Measurements from ENCODE around the gene RALB. TPM values are rescaled to one million over a fixed set of nuclear protein-coding genes. Genes with fewer than 3 reads are reported as not detected.

The RALB gene
- total RNA-seq, 6 donors from 2014 or later, result 23.0 to 85.8 (median 46.5) TPM

DNA sequence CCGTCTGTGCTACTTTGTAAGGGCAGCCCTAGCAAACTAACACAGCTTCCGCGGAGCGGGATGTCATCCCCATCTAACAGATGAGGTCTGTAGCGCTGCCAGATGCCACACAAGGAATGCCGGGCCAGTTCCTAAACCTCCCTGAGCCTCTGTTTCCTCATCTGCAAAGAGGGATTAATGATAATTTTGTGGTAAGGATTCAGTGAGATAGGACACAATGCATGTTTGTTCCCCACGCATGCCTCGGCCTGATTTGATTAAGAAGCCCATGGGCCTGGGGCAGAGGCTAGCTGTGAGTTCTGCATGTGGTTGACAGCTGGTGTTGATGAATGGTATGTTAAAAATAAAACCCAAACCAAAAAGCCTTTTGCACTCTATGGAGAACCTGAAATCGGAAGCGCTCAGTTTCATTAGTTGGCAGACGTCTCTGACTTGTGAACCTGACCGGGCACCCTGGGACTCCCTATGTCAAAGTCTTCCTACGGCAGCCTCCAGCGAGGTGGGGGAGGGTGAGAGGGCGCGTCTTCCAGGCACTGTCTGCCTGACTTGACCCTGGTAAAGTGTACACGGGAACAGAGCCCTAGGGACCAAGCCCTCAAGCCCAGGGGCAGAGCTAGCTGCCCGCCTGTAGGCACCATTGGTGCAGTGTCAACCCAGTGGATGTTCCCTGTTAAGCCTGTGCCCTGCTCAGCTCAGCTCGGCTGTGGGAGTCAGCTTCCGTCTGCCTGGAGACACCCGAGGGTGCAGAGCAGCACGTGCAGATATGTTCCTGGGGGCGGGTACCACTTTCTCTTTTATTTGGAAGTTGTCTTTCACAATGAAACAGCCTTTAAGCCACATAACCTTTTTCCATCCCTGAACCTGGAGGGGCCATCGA lies 78.5 kb downstream of the RALB start:
- 75 to 89% methylated on average over 15 to 24 of the region's 24 CpGs for WGBS, 2 donors

DNA sequence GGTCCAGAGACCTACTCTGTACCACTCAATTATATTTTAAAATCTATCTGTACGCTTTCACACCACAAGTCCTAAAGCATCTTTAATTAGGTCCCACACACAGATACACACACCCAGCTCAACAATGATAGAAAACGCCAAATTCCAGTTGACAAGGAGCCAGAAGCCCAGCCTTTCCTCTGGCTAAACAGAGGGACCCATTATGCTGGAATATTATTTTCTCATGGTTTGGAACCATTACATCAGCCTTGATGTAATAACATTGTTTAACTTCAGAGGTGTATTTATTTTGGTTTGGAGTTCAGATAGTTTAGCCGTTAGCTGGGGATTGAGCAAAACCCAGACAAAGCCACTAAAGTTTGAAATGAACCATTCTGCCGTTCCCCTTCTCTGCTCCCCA lies 79.3 kb downstream of the RALB start:
- no peak for ATAC-seq (ENCODE audit: low FRiP score in 2 of 2)
- H3K4me1 ChIP-seq, result no peaks in the 10 kb centered on the region
- no peak overlapping the region for H3K4me3 ChIP-seq
- 75 to 87% methylated on average over 4 of the region's 4 CpGs for WGBS, 2 donors
- H3K36me3 ChIP-seq, result no peaks in the 10 kb centered on the region
- DNase-seq, result no peak
- H3K9me3 ChIP-seq, result no peaks in the 10 kb centered on the region
- H3K27me3 ChIP-seq, result no peaks in the 10 kb centered on the region
- no peak overlapping the region for H3K27ac ChIP-seq
- no peak for TF ChIP-seq POLR2A (IDR thresholded peaks at IDR 0.05)
- no peak for TF ChIP-seq EP300 (IDR thresholded peaks at IDR 0.05)
- no peak for TF ChIP-seq POLR2AphosphoS5 (IDR thresholded peaks at IDR 0.05)
- TF ChIP-seq, protein P1, sequence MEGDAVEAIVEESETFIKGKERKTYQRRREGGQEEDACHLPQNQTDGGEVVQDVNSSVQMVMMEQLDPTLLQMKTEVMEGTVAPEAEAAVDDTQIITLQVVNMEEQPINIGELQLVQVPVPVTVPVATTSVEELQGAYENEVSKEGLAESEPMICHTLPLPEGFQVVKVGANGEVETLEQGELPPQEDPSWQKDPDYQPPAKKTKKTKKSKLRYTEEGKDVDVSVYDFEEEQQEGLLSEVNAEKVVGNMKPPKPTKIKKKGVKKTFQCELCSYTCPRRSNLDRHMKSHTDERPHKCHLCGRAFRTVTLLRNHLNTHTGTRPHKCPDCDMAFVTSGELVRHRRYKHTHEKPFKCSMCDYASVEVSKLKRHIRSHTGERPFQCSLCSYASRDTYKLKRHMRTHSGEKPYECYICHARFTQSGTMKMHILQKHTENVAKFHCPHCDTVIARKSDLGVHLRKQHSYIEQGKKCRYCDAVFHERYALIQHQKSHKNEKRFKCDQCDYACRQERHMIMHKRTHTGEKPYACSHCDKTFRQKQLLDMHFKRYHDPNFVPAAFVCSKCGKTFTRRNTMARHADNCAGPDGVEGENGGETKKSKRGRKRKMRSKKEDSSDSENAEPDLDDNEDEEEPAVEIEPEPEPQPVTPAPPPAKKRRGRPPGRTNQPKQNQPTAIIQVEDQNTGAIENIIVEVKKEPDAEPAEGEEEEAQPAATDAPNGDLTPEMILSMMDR (IDR thresholded peaks at IDR 0.05), result no peak

More for the DNA sequence above, 78.5 kb downstream of the RALB start:
- ATAC-seq (ENCODE audit: low FRiP score in 2 of 2), result no peak
- Histone ChIP-seq H3K4me3 (no peak overlapping the region), H3K36me3 (no peaks in the 10 kb centered on the region), H3K9me3 (no peaks in the 10 kb centered on the region), H3K27ac (no peak overlapping the region), H3K4me1 (no peaks in the 10 kb centered on the region), H3K27me3 (no peaks in the 10 kb centered on the region)
- TF ChIP-seq POLR2AphosphoS5 (IDR thresholded peaks at IDR 0.05) (no peak), POLR2A (IDR thresholded peaks at IDR 0.05) (no peak), EP300 (IDR thresholded peaks at IDR 0.05) (no peak)
- DNase-seq, result no peak

DNA sequence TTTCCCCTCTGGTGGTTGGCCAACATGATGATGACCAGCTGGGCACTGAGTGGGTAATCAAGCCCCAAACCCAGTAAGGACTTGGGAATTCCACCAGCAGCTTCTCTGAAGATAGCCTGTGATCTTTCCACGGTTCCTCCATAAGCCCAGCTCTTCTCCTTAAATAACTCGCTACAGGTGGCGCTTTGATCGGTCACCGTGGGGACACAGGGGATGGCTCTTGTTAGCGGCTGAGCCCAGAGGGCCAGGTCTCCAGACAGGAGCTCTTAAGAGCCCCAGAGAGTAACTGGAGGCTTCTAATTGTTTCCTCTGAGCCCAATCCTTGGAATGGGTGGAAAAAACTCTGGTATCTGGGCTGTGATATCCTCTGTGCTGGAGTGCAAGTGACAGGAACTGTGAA lies 79.7 kb downstream of the RALB start:
- Histone ChIP-seq H3K9me3 (no peaks in the 10 kb centered on the region), H3K27me3 (no peaks in the 10 kb centered on the region), H3K4me3 (no peak overlapping the region), H3K27ac (no peak overlapping the region), H3K4me1 (no peaks in the 10 kb centered on the region), H3K36me3 (no peaks in the 10 kb centered on the region)
- TF ChIP-seq POLR2AphosphoS5 (IDR thresholded peaks at IDR 0.05) (no peak), EP300 (IDR thresholded peaks at IDR 0.05) (no peak), POLR2A (IDR thresholded peaks at IDR 0.05) (no peak)
- TF ChIP-seq, protein P1 (IDR thresholded peaks at IDR 0.05), result no peak
- DNase-seq (no peak), ATAC-seq (ENCODE audit: low FRiP score in 2 of 2) (no peak)
- WGBS, 2 donors, result 93 to 95% methylated on average over 6 of the region's 6 CpGs

- H3K4me1 ChIP-seq, result no peaks in the 10 kb centered on the region
- no peak for TF ChIP-seq POLR2AphosphoS5 (IDR thresholded peaks at IDR 0.05)
- TF ChIP-seq, protein P1 (IDR thresholded peaks at IDR 0.05), result no peak
- no peak for TF ChIP-seq POLR2A (IDR thresholded peaks at IDR 0.05)
- no peak for TF ChIP-seq EP300 (IDR thresholded peaks at IDR 0.05)
- no peaks in the 10 kb centered on the region for H3K27me3 ChIP-seq
- no peak for DNase-seq
- no peak overlapping the region for H3K27ac ChIP-seq
- no peaks in the 10 kb centered on the region for H3K36me3 ChIP-seq
- WGBS, 2 donors, result 95 to 100% methylated on average over 1 of the region's 1 CpG
- H3K9me3 ChIP-seq, result no peaks in the 10 kb centered on the region
- ATAC-seq (ENCODE audit: low FRiP score in 2 of 2), result no peak
- H3K4me3 ChIP-seq, result no peak overlapping the region
These were observed 81.4 kb downstream of the RALB start for GRCh38 chr2:120334068-120334467.

DNA sequence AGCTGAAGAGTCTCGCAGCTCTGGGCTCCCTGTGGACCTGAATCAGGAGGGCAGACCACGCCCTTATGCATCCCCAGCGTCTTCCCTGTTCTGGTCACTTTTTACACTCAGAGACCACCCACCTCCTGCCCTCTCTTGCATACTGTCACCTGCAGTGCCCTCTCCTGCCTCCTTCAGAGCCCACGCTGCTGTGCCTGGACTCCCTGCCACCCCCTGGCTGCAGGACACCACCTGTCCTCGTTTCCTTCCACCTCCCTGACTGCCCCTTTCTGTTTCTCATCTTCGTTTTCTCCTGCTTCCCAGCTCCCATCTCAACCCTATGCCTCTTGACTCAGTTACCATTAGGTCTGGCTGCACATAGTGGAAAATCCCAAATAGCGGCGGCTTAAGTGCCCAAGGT lies 84.1 kb downstream of the RALB start:
- no peak for ATAC-seq (ENCODE audit: low FRiP score in 2 of 2)
- TF ChIP-seq POLR2A (IDR thresholded peaks at IDR 0.05), result no peak
- TF ChIP-seq, protein P1 (IDR thresholded peaks at IDR 0.05), result no peak
- no peak for TF ChIP-seq EP300 (IDR thresholded peaks at IDR 0.05)
- no peak for TF ChIP-seq POLR2AphosphoS5 (IDR thresholded peaks at IDR 0.05)
- peaks cover 0 to 7% (median 0%) of the 10 kb centered on the region in 4 donors for H3K27me3 ChIP-seq
- 77 to 80% methylated on average over 8 of the region's 8 CpGs for WGBS, 2 donors
- no peak for DNase-seq
- no peak overlapping the region for H3K27ac ChIP-seq
- no peaks in the 10 kb centered on the region for H3K9me3 ChIP-seq
- no peak overlapping the region for H3K4me3 ChIP-seq
- H3K4me1 ChIP-seq, result no peaks in the 10 kb centered on the region
- no peaks in the 10 kb centered on the region for H3K36me3 ChIP-seq

Data from upper lobe of left lung (tissue), 6 donors.